K562 (cell line): ENCODE results near the gene AGPAT2. TPM values are rescaled to one million over a fixed set of nuclear protein-coding genes. Genes with fewer than 3 reads are reported as not detected.

Source experiments
- ATAC-seq: fragments of 200-7000 bp; cut with Tn5 transposase; 3 replicates; pipeline ENCODE4 v1.9.1; 2020; ENCODE audit warnings: moderate library complexity
- BruUV-seq: library from RNA; stranded (reverse); fragments of 400-500 nt; replicated peaks from 2 replicates; lab custom pipeline; 2021; lab: Mats Ljungman, UMichigan
- CTCF ChIA-PET: fragments of 300-600 bp; formaldehyde crosslinking; extraction: SDS; loops from one replicate; lab custom pipeline; 2021; ENCODE audit warnings: low intra/inter-chr PET ratio; lab: Yijun Ruan, JAX
- POLR2A ChIA-PET: fragments of 300-600, 350-650 bp; sonication (Branson Sonifier 250); formaldehyde crosslinking; extraction: SDS; loops from one replicate; lab custom pipeline; 2021; ENCODE audit warnings: antibody characterized with exemption, inconsistent platforms; lab: Yijun Ruan, JAX
- DNase-seq, 4 experiments: peaks; one replicate each; pipeline versions ENCODE4 v3.0.0 to v3.0.0-alpha.2; 2011 to 2018; ENCODE audit warnings: low spot score in 3 of 4, mixed read lengths in 3 of 4; ENCODE audit errors: extremely low read depth in 1 of 4
- FAIRE-seq: peaks from 2 replicates; lab custom pipeline; 2011; peaks lifted over from hg19 to GRCh38; lab: Jason Lieb, UNC
- H2AFZ ChIP-seq: 2 replicates; pipeline ENCODE4 v1.6.0; 2011; ENCODE audit warnings: low read depth, low read length, control low read depth, inconsistent platforms
- H3K27ac ChIP-seq: fragments of 200-600 bp; 3 replicates; pipeline ENCODE4 v1.8.0; 2011; ENCODE audit warnings: low read depth, mild to moderate bottlenecking, control low read depth, inconsistent platforms, low read length, moderate library complexity, mixed read lengths; ENCODE audit errors: extremely low read depth
- H3K27me3 ChIP-seq, 2 experiments: fragments of 300-600 bp in 1 of 2; 2 replicates in 1 of 2; 3 replicates in 1 of 2; pipeline versions ENCODE4 v1.6.0 to v1.8.0; 2011; ENCODE audit warnings: inconsistent platforms in 2 of 2, low read length in 2 of 2, mild to moderate bottlenecking in 1 of 2, mixed read lengths in 1 of 2, moderate library complexity in 1 of 2; ENCODE audit not compliant: control insufficient read depth in 2 of 2, insufficient read depth in 2 of 2
- H3K36me3 ChIP-seq: fragments of 300-600 bp; 3 replicates; pipeline ENCODE4 v1.8.0; 2011; ENCODE audit warnings: mild to moderate bottlenecking, low read length, inconsistent platforms; ENCODE audit not compliant: control insufficient read depth, insufficient read depth
- H3K4me1 ChIP-seq, 2 experiments: fragments of 200-600 bp in 1 of 2; replicated peaks in 1 of 2; 2 replicates in 1 of 2; 3 replicates in 1 of 2; pipeline versions ENCODE4 v1.5.1 to v1.8.0; 2011; ENCODE audit warnings: inconsistent platforms in 2 of 2, low read length in 2 of 2, mild to moderate bottlenecking in 1 of 2, mixed read lengths in 1 of 2, moderate library complexity in 1 of 2; ENCODE audit not compliant: control insufficient read depth in 2 of 2, insufficient read depth in 2 of 2
- H3K4me2 ChIP-seq: 2 replicates; pipeline ENCODE4 v1.6.1; 2011; ENCODE audit warnings: low read length, control low read depth, inconsistent platforms, mixed read lengths; ENCODE audit not compliant: insufficient read depth
- H3K4me3 ChIP-seq: fragments of 200-600 bp; sonication (generic), shearing (Covaris generic); 2 replicates; pipeline ENCODE4 v1.5.1; 2016; ENCODE audit warnings: control low read depth, inconsistent platforms
- H3K79me2 ChIP-seq: fragments of 200-600 bp; 3 replicates; pipeline ENCODE4 v1.8.0; 2011; ENCODE audit warnings: low read length, inconsistent platforms; ENCODE audit not compliant: control insufficient read depth, insufficient read depth
- H3K9ac ChIP-seq, 2 experiments: 2 replicates each; pipeline versions ENCODE4 v1.6.0 to v1.6.1; 2011; ENCODE audit warnings: low read depth in 2 of 2, low read length in 2 of 2, control low read depth in 1 of 2, inconsistent platforms in 1 of 2, mild to moderate bottlenecking in 1 of 2, mixed read lengths in 1 of 2; ENCODE audit not compliant: insufficient read depth in 1 of 2
- H3K9me1 ChIP-seq: one replicate; pipeline ENCODE4 v1.6.0; 2011; ENCODE audit warnings: inconsistent platforms, mild to moderate bottlenecking, low read length, moderate library complexity; ENCODE audit not compliant: control insufficient read depth, insufficient read depth
- H3K9me3 ChIP-seq: replicated peaks from 2 replicates; pipeline ENCODE4 v1.5.1; 2011; ENCODE audit warnings: low read depth, low read length, inconsistent platforms; ENCODE audit not compliant: control insufficient read depth, insufficient read depth
- H4K20me1 ChIP-seq: replicated peaks from 2 replicates; pipeline ENCODE4 v1.6.1; 2011; ENCODE audit warnings: low read length, inconsistent platforms, mixed read lengths; ENCODE audit not compliant: control insufficient read depth, insufficient read depth
- DIDO1 ChIP-seq: fragments of 450-650 bp; IDR thresholded peaks from 2 replicates; pipeline ENCODE4 v1.6.1; 2016; ENCODE audit warnings: low read depth, missing biosample characterization, missing genetic modification characterization
- FOS ChIP-seq: IDR thresholded peaks from 3 replicates; pipeline ENCODE4 v1.6.1; 2011; ENCODE audit not compliant: insufficient read length; ENCODE audit errors: extremely low read depth
- LARP7 ChIP-seq: fragments of 450-650 bp; IDR thresholded peaks from 2 replicates; pipeline ENCODE4 v1.6.1; 2016
- MAZ ChIP-seq, 2 experiments: fragments of 450-650 bp in 1 of 2; sonication (generic) in 1 of 2; formaldehyde crosslinking; IDR thresholded peaks in 1 of 2; conservative IDR thresholded peaks in 1 of 2; 2 replicates each; pipeline versions ENCODE4 v1.4.0 to v1.5.0; 2020; ENCODE audit warnings: mild to moderate bottlenecking in 1 of 2, missing genetic modification reagents in 1 of 2
- NFATC3 ChIP-seq: fragments of 450-650 bp; IDR thresholded peaks from 2 replicates; pipeline ENCODE4 v1.6.1; 2017; ENCODE audit warnings: mild to moderate bottlenecking
- PCBP1 ChIP-seq: fragments of 200-400 bp; formaldehyde crosslinking; IDR thresholded peaks from 2 replicates; pipeline ENCODE4 v1.6.1; 2018; ENCODE audit warnings: mild to moderate bottlenecking, low read depth, low read length; ENCODE audit not compliant: poor library complexity, severe bottlenecking
- PHTF2 ChIP-seq: fragments of 250-450 bp; sonication (Bioruptor Pico); IDR thresholded peaks from 2 replicates; pipeline ENCODE4 v1.5.0; 2021; ENCODE audit warnings: mild to moderate bottlenecking
- RBM15 ChIP-seq: fragments of 200-400 bp; formaldehyde crosslinking; IDR thresholded peaks from 2 replicates; pipeline ENCODE4 v1.6.1; 2018; ENCODE audit warnings: mild to moderate bottlenecking, low read length, moderate library complexity; ENCODE audit not compliant: insufficient read depth
- SLC30A9 ChIP-seq: fragments of 250-450 bp; sonication (Bioruptor Pico); IDR thresholded peaks from 2 replicates; pipeline ENCODE4 v1.8.0; 2022; ENCODE audit warnings: mild to moderate bottlenecking, moderate library complexity
- TSC22D4 ChIP-seq: fragments of 450-650 bp; IDR thresholded peaks from 2 replicates; pipeline ENCODE4 v1.6.1; 2016; ENCODE audit warnings: missing genetic modification characterization, missing biosample characterization, control low read depth
- ZNF212 ChIP-seq: fragments of 450-650 bp; formaldehyde crosslinking; IDR thresholded peaks from 2 replicates; pipeline ENCODE4 v1.4.0; 2020; ENCODE audit warnings: mild to moderate bottlenecking
- ZNF23 ChIP-seq: fragments of 250-450 bp; sonication (Bioruptor Pico); IDR thresholded peaks from 2 replicates; pipeline ENCODE4 v1.4.0; 2020; ENCODE audit warnings: mild to moderate bottlenecking
- ZNF57 ChIP-seq: fragments of 450-650 bp; formaldehyde crosslinking; IDR thresholded peaks from 2 replicates; pipeline ENCODE4 v1.4.0; 2020; ENCODE audit warnings: mild to moderate bottlenecking, moderate library complexity
- WGBS: fragments of 100-300 bp; shearing (Covaris generic); methylation state at CpG from one replicate; pipeline ENCODE4 v1.1.6; 2016; ENCODE audit warnings: low coverage, mixed read lengths; ENCODE audit not compliant: insufficient coverage; ENCODE audit errors: missing lambda C conversion rate; 5-methylcytosine and 5-hydroxymethylcytosine counted together
- in situ Hi-C: fragments of 300-500 bp; cut with MboI; formaldehyde crosslinking; loops from 4 replicates; pipeline ENCODE4 v1.15.0; 2018; ENCODE audit warnings: inconsistent platforms, mixed read lengths
- intact Hi-C: fragments of 100-400 bp; cut with micrococcal nuclease; formaldehyde crosslinking; loops from 2 replicates; pipeline ENCODE4 v1.14.2; 2022
- polyA plus RNA-seq, 8 experiments: library from polyadenylated mRNA; depleted of rRNA in 4 of 8; stranded (reverse) in 5 of 8; unstranded in 3 of 8; fragments of >200 nt; fragmentation: Nextera tagmentation in 2 of 8; fragmentation: Illumina TruSeq in 1 of 8; extraction: Ambion mirVana in 2 of 8; extraction: Trizol in 1 of 8; gene quantifications; 2 replicates each; pipeline versions ENCODE4 v1.2.1 to v1.2.3, GENCODE V29; 2011 to 2014; ENCODE audit warnings: inconsistent platforms in 1 of 8, missing spikeins in 1 of 8
- total RNA-seq, 7 experiments: library from RNA; depleted of rRNA in 6 of 7; stranded (reverse); fragments of >200 nt in 6 of 7; fragmentation: Illumina TruSeq in 2 of 7; extraction: Trizol in 2 of 7; gene quantifications; 2 replicates each; pipeline versions ENCODE4 v1.2.1 to v1.2.3, GENCODE V29; 2011 to 2021; ENCODE audit warnings: low replicate concordance in 1 of 7
- TF ChIP-seq, protein P1 (sequence below): sonication (generic); formaldehyde crosslinking; IDR thresholded peaks from 2 replicates; pipeline ENCODE4 v1.5.0; 2020; ENCODE audit warnings: missing genetic modification reagents
- TF ChIP-seq, protein P2 (sequence below): fragments of 250-450 bp; sonication (Bioruptor Pico); IDR thresholded peaks from 2 replicates; pipeline ENCODE4 v1.4.0; 2020
- TF ChIP-seq, protein P3 (sequence below), 3 experiments: IDR thresholded peaks in 2 of 3; conservative IDR thresholded peaks in 1 of 3; 2 replicates each; pipeline ENCODE4 v1.5.1; 2011 to 2012; ENCODE audit warnings: low read length in 3 of 3, mild to moderate bottlenecking in 3 of 3, control low read depth in 2 of 3, improper control_type of control experiment in 1 of 3, inconsistent platforms in 1 of 3, low read depth in 1 of 3, mixed read lengths in 1 of 3, moderate library complexity in 1 of 3; ENCODE audit not compliant: insufficient read depth in 2 of 3
- TF ChIP-seq, protein P4 (sequence below): fragments of 250-450 bp; sonication (Bioruptor Pico); IDR thresholded peaks from 2 replicates; pipeline ENCODE4 v1.9.0; 2021; ENCODE audit warnings: mild to moderate bottlenecking

The AGPAT2 gene
- total and polyA plus RNA-seq, 9 of the 15 experiments (the other 6 are each of a cell fraction or from before 2014, with no cell fraction given) = 0.13 to 54.5 (median 23.9) TPM

DNA sequence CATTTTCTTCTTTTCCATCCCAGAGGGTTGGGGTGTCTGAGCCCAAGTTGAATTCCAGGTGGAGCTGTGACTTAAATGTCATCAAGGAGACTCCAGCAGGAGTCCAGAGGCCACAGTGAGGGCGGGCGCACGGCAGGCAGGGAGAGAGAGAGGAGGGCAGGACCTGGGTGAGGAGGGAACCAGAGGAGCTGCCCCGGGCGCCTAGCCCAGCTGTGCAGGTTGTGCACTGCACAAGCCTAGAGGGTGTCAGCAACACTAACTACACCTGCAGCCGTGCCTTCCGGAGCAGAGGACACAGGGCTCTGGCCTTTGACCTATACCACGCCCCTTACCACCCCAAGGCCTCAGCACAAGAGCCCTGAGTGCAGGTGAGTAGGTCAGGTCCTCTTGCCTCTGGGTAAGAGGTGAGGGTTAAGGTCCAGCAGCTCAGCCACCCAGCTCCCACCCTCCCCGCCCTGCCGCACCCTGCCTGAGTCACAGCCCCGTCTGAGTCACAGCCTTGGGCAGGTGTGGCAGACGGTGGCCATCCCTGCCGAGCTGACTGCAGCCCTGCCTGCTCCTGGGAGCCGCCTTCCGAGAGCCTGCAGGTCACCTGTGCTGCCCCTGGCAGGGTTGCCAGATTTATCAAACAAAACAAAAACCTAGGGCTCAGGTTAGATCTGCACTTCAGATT lies 6.4 kb upstream of the AGPAT2 start (continued):
- TF ChIP-seq MAZ (CRISPR knock-in tag; conservative IDR thresholded peaks at IDR 0.05 in 1 of 2, IDR thresholded peaks at IDR 0.05 in 1 of 2) (no peak), TSC22D4 (tag) (no peak), ZNF57 (no peak), PHTF2 (CRISPR knock-in tag) (no peak), FOS (peak; percentile 44), ZNF23 (no peak), ZNF212 (CRISPR knock-in tag) (no peak)
- TF ChIP-seq, protein P1, sequence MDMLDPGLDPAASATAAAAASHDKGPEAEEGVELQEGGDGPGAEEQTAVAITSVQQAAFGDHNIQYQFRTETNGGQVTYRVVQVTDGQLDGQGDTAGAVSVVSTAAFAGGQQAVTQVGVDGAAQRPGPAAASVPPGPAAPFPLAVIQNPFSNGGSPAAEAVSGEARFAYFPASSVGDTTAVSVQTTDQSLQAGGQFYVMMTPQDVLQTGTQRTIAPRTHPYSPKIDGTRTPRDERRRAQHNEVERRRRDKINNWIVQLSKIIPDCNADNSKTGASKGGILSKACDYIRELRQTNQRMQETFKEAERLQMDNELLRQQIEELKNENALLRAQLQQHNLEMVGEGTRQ (CRISPR knock-in tag) = no peak

DNA sequence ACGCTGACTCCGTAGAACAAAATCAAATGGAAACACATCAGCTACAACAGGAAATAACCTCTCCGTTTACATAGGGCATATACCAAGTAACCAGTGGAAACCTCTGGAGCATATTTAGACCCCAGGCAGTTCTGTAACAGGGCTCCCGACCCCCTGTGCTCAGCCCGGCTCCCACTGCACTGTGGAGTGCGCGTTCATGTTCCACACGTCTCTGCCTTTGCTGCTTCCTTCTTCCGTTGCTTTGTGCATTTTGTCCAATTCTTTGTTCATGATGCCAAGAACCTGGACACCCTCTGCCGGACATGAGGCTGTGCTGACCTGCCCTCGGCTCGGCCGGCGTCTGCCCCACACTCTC lies 5.9 kb upstream of the AGPAT2 start:
- ATAC-seq (no peak), FAIRE-seq (peak; percentile 48), DNase-seq (no peak)
- Histone ChIP-seq H3K4me2 (no peak overlapping the region), H2AFZ (no peak overlapping the region), H3K4me3 (no peak overlapping the region), H3K9me1 (no peaks in the 10 kb centered on the region), H4K20me1 (no peaks in the 10 kb centered on the region), H3K27ac (no peak overlapping the region), H3K4me1 (peaks cover 9 to 81% of the 10 kb centered on the region in 2 experiments; a peak in 4 of 5 replicates), H3K36me3 (no peaks in the 10 kb centered on the region), H3K9ac (peak overlapping the region in 1 of 2 experiments; percentile 15; a peak in 1 of 4 replicates), H3K27me3 (no peaks in the 10 kb centered on the region), H3K79me2 (no peaks in the 10 kb centered on the region), H3K9me3 (no peaks in the 10 kb centered on the region)
- POLR2A ChIA-PET = interaction anchor here (1.9 kb wide), 1 partner anchor 30 kb away, joined by 5 read pairs; no protein-coding TSS in a partner anchor
- in situ Hi-C loops (no loop called here), intact Hi-C loops (loop anchor here (5.0 kb wide), 2 partner anchors 46 to 206 kb away; no protein-coding TSS in a partner anchor)
- no TSS peak for BruUV-seq
- CTCF ChIA-PET = no interaction called here
- 55% methylated on average over 14 of the region's 14 CpGs for WGBS
- TF ChIP-seq SLC30A9 = no peak
- no peak for TF ChIP-seq LARP7
- no peak for TF ChIP-seq PCBP1
- TF ChIP-seq RBM15 = no peak
- no peak for TF ChIP-seq DIDO1
- TF ChIP-seq NFATC3 = no peak
- TF ChIP-seq, protein P2, sequence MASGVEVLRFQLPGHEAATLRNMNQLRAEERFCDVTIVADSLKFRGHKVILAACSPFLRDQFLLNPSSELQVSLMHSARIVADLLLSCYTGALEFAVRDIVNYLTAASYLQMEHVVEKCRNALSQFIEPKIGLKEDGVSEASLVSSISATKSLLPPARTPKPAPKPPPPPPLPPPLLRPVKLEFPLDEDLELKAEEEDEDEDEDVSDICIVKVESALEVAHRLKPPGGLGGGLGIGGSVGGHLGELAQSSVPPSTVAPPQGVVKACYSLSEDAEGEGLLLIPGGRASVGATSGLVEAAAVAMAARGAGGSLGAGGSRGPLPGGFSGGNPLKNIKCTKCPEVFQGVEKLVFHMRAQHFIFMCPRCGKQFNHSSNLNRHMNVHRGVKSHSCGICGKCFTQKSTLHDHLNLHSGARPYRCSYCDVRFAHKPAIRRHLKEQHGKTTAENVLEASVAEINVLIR (CRISPR knock-in tag) = no peak
- TF ChIP-seq, protein P3, sequence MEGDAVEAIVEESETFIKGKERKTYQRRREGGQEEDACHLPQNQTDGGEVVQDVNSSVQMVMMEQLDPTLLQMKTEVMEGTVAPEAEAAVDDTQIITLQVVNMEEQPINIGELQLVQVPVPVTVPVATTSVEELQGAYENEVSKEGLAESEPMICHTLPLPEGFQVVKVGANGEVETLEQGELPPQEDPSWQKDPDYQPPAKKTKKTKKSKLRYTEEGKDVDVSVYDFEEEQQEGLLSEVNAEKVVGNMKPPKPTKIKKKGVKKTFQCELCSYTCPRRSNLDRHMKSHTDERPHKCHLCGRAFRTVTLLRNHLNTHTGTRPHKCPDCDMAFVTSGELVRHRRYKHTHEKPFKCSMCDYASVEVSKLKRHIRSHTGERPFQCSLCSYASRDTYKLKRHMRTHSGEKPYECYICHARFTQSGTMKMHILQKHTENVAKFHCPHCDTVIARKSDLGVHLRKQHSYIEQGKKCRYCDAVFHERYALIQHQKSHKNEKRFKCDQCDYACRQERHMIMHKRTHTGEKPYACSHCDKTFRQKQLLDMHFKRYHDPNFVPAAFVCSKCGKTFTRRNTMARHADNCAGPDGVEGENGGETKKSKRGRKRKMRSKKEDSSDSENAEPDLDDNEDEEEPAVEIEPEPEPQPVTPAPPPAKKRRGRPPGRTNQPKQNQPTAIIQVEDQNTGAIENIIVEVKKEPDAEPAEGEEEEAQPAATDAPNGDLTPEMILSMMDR (IDR thresholded peaks at IDR 0.05 in 2 of 3, conservative IDR thresholded peaks at IDR 0.05 in 1 of 3; ENCODE audit: insufficient read depth in 2 of 3, low read depth in 1 of 3, low read length in 3 of 3) = no peak
- TF ChIP-seq, protein P4, sequence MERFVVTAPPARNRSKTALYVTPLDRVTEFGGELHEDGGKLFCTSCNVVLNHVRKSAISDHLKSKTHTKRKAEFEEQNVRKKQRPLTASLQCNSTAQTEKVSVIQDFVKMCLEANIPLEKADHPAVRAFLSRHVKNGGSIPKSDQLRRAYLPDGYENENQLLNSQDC (CRISPR knock-in tag) = no peak
